HG02884 (cell line): ENCODE measurements around the gene RNF26.

ENCODE experiments used
- ATAC-seq: cut with Tn5 transposase; IDR thresholded peaks from one replicate; pipeline ENCODE4 v1.9.1; 2021; ENCODE audit warnings: mild to moderate bottlenecking, moderate library complexity; ENCODE audit not compliant: unreplicated experiment

The RNF26 gene

DNA sequence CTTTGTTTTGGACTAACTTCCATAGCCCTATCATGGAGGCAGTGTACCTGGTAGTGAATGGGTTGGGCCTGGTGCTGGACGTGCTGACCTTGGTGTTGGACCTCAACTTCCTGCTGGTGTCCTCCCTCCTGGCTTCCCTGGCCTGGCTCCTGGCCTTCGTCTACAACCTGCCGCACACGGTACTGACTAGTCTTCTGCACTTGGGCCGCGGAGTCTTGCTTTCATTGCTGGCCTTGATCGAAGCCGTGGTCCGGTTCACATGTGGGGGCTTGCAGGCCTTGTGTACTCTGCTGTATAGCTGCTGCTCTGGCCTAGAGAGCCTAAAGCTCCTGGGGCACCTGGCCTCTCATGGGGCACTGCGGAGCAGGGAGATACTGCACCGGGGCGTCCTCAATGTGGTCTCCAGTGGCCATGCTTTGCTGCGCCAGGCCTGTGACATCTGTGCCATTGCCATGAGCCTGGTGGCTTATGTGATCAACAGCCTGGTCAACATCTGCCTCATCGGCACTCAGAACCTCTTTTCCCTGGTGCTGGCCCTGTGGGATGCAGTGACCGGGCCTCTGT is 846 bp downstream of the RNF26 start:
- no peak for ATAC-seq

DNA sequence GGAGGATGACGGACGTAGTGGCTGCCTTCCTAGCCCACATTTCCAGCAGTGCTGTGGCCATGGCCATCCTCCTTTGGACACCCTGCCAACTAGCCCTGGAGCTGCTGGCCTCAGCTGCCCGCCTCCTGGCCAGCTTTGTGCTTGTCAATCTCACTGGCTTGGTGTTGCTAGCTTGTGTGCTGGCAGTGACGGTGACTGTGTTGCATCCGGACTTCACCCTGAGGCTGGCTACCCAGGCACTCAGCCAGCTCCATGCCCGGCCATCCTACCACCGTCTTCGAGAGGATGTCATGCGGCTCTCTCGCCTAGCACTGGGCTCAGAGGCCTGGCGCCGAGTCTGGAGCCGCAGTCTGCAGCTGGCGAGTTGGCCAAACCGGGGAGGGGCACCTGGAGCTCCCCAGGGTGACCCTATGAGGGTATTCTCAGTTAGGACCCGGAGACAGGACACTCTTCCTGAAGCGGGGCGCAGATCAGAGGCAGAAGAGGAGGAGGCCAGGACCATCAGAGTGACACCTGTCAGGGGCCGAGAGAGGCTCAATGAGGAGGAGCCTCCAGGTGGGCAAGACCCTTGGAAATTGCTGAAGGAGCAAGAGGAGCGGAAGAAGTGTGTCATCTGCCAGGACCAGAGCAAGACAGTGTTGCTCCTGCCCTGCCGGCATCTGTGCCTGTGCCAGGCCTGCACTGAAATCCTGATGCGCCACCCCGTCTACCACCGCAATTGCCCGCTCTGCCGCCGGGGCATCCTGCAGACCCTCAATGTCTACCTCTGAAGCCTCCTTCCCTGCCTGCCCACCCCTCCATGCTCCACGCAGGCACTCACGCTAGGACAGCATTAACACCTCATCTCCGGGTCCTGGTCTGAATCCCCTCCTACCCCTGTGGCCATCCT is 1.6 kb downstream of the RNF26 start:
- ATAC-seq, result no peak

DNA sequence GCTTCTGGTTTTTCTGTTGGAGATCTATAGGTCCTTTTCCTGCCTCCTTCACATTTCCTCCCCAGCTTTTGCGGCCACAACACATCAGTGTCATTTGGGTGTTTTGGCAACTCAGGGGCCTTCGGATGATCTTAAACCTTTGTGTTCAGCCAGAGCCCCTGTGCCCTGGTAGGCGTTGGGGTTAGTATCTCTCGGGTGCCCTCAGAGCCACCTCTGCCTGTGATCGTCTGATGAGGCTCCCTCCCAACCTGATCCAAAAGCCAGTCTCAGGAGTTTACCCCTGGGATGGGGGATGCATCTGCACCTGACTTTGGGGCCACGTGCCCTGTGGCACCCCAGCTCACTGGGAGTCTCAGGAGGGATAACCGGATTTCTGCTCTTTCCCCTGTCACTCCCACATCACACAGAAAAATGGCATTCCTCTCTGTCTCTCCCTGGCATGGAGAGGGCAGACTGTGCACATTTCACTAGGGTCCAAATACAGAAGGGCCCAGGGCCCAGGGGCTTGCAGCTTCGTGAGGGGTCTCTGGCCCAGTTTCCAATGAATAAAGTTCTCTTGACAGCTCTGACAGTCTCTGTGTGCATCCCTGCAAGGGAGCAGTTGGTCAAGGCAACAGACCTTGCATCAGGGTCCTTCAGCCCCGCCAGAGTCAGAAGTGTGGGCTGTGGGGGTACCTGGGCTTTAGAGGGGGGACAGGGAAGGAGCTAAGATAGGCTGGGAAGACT is 2.6 kb downstream of the RNF26 start:
- ATAC-seq, result no peak

- no peak for ATAC-seq
Measured at GRCh38 chr11:119337581-119338317, 3.4 kb downstream of the RNF26 start.

DNA sequence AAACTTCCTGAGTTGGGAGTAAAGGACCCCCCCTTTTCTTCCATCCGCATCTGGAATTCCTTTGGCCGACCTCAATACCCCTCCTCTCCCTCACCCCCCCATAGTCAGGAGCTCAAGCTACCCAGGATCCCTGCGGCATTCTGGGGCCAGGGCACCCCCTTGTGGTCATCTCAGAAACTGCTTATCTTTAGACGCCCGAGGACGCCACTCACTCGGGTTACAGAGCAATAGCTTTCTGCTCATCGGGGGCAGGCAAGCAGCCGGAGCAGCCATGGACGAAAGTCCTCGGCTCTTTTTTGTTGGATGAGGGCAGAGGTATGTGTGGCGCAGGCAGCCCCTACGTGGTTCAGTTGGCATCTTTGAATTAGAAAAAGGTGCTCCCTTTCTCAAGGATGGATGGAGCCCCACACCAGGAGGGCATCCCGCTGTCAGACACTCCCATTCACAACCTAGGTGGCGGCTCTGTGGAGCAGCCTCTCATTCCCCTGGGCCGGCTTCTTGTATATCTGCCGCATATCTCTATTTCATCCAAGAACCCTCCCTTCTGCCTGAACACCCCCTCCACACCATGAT is 4.1 kb downstream of the RNF26 start:
- ATAC-seq, result no peak

- no peak for ATAC-seq
Measured at GRCh38 chr11:119338965-119339588, 4.8 kb downstream of the RNF26 start.

DNA sequence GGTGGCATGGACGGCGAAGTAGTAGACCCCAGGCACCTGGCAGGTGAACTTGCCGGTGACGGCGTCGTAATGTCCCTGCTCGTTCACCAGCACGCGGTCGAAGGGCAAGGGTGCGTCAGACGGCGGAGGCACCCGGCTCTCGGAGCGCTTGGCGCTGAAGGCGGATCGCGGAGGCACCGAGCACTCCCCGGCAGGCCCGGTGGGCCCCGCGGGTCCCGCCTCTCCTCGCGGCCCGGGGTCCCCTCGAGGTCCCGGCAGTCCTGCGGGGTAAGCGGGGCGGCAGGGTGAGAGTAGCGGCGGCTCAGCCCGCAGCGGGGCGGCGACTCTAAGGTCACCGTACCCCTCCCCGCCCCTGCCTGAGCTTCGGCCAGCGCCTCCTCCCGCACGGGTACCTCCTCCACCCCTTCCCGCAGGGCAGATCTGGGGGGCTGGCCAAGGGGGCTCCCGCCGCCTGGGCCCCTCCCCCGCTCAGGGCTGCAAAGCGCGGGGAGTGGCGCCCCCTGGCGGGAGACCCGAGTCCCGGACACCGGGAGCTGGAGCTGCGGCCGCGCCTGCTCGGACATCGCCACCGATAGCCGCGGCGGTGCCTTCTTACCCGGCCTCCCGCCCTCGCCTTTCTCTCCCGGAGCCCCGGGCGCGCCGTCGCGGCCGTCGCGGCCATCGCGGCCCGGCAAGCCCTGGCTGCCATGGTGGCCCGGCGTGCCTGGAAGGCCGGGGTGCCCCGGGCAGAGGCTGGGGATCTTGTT is 5.4 kb downstream of the RNF26 start:
- ATAC-seq, result no peak

GRCh38 chr11:119340335-119341221 is 6.3 kb downstream of the RNF26 start, which contains the start of gene C1QTNF5:
C1QTNF5 (minus strand) TSS chr11:119340883; CDS start chr11:119340397, 486 bp downstream.
- no peak for ATAC-seq

- no peak for ATAC-seq
Measured at GRCh38 chr11:119341222-119342022, 7.1 kb downstream of the RNF26 start.

DNA sequence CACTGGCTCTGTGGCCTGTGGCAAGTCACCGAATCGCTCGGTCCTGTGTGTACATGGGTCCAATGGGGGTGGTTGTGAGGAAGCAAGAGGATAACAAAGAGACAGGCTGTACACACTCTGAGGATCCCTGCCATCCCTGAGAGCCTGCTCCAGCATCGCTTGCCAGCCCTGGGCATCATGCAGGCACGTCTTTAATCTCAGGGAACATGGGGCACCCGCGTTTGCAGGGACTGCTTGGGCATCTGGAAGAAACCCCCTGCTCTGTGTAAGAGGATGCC is 7.6 kb downstream of the RNF26 start:
- ATAC-seq, result no peak

- no peak for ATAC-seq
Measured at GRCh38 chr11:119342362-119343130, 8.2 kb downstream of the RNF26 start.

GRCh38 chr11:119343726-119344125 is 9.4 kb downstream of the RNF26 start:
- ATAC-seq, result no peak

- ATAC-seq, result no peak
Measured at GRCh38 chr11:119344291-119345010, 10.1 kb downstream of the RNF26 start.

DNA sequence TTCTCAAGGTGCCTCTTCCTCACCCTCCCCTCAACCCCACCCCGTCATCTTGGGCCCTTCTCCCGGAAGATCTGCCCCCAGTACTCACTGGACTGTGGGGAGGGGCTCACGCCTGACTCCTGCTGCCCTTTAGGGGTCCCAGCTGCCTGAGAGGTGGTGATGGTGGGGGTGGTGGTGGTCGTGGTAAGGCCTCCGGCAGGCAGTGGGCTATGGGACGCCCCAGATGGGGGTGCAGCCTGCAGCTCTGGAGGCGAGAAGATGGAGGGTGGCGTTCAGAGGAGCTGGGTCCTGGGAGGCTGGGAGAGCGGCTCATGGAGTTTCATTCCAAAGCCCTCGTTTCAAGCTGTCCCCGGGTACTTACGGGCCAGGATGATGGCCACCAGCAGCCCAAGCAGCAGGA is 11.4 kb downstream of the RNF26 start:
- ATAC-seq, result no peak

DNA sequence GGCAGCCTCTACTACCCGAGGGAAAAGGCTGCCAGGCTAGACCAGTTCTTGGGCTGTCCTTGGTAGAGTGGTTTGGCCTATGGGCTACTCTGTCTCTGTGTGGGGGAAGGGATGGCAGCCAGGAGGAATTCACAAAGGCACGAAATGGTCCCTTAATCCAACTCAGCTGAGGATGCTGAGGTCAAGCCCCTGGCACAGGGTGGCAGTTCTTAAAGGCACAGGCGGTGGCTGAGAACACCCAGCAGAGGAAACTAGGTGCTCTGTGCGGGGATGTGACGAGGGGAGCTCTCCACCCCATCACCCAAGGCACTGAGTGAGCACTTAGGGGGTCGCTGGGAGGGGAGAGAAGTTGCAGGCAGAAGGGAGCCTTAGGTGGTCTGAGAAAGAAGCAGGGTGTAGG is 12.3 kb downstream of the RNF26 start, which contains the start of gene MFRP:
TSS of gene MFRP (minus strand) at position 101 of the 400 bp plus-strand sequence. CDS start 192 bp downstream, outside the sequence.
- ATAC-seq, result no peak

DNA sequence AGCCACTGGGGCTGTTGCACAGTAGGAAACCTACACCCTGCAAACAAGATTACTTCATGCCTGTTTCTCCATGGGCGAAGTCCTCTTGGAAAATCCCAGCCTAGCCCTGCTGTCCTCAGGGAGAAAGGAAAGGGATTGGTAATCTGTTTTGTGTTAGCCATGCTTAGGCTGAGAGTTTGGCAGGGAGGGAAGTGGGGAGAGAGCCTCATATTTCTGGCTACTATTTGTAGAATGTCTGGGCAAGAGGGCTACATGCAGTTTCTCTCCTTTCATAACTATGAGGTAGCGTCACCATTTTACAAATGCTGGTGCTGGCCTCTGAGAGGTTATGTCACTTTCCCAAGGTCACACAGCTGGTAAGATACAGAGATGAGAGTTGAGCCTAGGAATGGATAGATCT is 12.9 kb downstream of the RNF26 start:
- no peak for ATAC-seq
